ENCODE measurements around the gene RUVBL2. TPM values are rescaled to one million over a fixed set of nuclear protein-coding genes. Genes with fewer than 3 reads are reported as not detected.

Gene RUVBL2
- total and polyA plus RNA-seq, 9 donors: 11.4 to 101 (median 53.4) TPM

DNA sequence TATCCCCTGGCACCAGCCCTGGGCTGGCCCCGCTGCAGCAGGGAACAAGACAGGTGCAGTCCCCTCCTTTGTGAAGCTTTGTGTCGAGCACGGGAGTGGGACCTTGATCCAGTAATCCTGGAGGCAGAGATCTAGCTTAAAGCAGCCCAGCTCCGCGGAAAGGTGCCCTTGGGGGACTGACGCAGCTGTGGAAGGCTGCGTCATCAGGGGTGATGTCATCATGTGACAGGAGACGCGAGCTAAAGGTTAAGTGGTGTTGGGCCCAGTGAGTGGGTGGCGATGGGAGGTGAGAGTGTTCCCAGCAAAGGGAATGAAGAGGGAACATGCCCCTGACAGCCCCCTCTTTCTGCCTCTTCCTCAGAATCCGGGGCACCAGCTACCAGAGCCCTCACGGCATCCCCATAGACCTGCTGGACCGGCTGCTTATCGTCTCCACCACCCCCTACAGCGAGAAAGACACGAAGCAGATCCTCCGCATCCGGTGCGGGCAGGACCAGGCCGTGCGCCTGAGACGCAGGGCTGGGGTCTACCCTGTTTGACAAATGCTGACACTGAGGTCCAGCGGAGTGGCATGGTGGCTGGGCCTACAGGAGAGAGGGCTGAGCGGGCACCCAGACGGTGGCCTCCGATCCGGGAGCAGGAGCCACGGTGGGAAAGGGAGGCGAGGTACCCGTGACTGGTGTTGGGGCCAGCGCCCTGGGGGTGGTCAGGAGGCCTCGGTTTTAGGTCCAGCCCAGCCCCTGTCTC, 20.6 kb downstream of the RUVBL2 start:
- H3K36me3 ChIP-seq: no peaks in the 10 kb centered on the region
- TF ChIP-seq, protein P1, sequence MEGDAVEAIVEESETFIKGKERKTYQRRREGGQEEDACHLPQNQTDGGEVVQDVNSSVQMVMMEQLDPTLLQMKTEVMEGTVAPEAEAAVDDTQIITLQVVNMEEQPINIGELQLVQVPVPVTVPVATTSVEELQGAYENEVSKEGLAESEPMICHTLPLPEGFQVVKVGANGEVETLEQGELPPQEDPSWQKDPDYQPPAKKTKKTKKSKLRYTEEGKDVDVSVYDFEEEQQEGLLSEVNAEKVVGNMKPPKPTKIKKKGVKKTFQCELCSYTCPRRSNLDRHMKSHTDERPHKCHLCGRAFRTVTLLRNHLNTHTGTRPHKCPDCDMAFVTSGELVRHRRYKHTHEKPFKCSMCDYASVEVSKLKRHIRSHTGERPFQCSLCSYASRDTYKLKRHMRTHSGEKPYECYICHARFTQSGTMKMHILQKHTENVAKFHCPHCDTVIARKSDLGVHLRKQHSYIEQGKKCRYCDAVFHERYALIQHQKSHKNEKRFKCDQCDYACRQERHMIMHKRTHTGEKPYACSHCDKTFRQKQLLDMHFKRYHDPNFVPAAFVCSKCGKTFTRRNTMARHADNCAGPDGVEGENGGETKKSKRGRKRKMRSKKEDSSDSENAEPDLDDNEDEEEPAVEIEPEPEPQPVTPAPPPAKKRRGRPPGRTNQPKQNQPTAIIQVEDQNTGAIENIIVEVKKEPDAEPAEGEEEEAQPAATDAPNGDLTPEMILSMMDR (IDR thresholded peaks at IDR 0.05): no peak
- TF ChIP-seq POLR2A (IDR thresholded peaks at IDR 0.05): no peak
- TF ChIP-seq EP300 (IDR thresholded peaks at IDR 0.05): no peak
- no peaks in the 10 kb centered on the region for H3K27me3 ChIP-seq
- no peak overlapping the region for H3K27ac ChIP-seq
- intact Hi-C loops (cut with DNase I): no loop called here
- H3K9me3 ChIP-seq: no peaks in the 10 kb centered on the region
- peaks cover 6% of the 10 kb centered on the region for H3K4me1 ChIP-seq (ENCODE audit: insufficient read depth)
- DNase-seq: no peak
- 88 to 92% (median 91%) methylated on average over 32 of the region's 32 CpGs for WGBS, 3 donors
- no peak overlapping the region for H3K4me3 ChIP-seq

DNA sequence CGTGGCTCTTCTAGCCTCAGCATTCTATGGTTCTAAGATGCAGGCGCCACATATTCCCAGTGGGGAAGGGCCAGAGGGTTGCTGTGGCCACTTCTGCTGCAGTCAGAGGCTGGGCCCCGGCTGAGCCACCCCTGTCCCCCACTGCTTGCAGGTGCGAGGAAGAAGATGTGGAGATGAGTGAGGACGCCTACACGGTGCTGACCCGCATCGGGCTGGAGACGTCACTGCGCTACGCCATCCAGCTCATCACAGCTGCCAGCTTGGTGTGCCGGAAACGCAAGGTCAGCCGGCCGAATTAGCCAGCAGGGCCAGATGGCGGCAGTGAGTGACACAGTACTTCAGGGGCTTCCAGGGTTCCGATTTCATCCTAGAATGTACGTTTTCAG, 21.2 kb downstream of the RUVBL2 start:
- no peaks in the 10 kb centered on the region for H3K9me3 ChIP-seq
- 87 to 91% (median 88%) methylated on average over 18 of the region's 18 CpGs for WGBS, 3 donors
- H3K27ac ChIP-seq: no peak overlapping the region
- H3K4me3 ChIP-seq: no peak overlapping the region
- no peaks in the 10 kb centered on the region for H3K27me3 ChIP-seq
- no peak for TF ChIP-seq EP300 (IDR thresholded peaks at IDR 0.05)
- TF ChIP-seq POLR2A (IDR thresholded peaks at IDR 0.05): no peak
- TF ChIP-seq, protein P1 (IDR thresholded peaks at IDR 0.05): no peak
- H3K4me1 ChIP-seq (ENCODE audit: insufficient read depth): peaks cover 7% of the 10 kb centered on the region
- intact Hi-C loops (cut with DNase I): no loop called here
- H3K36me3 ChIP-seq: no peaks in the 10 kb centered on the region
- DNase-seq: no peak

DNA sequence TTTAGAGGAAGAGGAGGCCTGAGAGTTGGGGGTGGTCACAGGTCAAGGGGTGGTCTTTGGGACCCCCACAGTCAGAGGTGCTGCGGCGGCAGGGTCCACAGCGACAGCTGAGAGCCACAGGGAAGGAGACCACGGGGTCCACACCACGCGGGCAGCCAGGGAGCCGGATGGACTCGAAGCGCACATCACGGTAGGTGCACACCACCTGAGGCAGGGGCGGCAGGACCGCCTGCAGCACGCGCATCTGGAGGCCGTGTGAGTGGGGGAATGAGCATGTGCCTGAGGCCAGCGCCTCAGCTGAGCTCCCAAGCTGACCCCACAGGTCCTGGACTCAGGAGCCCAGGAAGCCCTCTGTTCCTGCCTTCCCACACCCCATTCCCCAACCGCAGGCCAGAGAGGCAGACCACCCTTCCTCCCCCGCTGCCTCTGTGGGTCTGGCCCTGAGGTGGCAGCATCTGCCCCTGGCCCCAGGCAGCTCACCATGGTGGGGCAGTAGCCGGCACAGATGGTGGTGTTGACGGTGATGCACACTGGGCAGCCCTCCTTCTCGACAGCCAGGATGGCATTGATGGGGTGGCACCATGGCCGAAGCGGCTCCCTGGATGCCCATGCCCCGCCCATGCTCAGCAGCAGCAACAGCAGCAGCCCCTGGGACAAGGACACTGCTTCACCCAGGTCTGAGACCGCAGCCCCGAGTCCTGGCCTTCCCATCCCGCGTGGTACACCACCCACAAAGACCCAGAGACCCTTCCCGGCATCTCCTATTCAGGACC, 22.6 kb downstream of the RUVBL2 start:
- no peak for DNase-seq
- WGBS, 3 donors: 85 to 90% (median 90%) methylated on average over 23 to 28 of the region's 29 CpGs
- Histone ChIP-seq H3K36me3 (no peaks in the 10 kb centered on the region), H3K27me3 (no peaks in the 10 kb centered on the region), H3K9me3 (no peaks in the 10 kb centered on the region), H3K4me3 (no peak overlapping the region), H3K27ac (no peak overlapping the region), H3K4me1 (ENCODE audit: insufficient read depth) (peaks cover 7% of the 10 kb centered on the region)
- intact Hi-C loops (cut with DNase I): no loop called here
- TF ChIP-seq, protein P1 (IDR thresholded peaks at IDR 0.05): no peak
- TF ChIP-seq POLR2A (IDR thresholded peaks at IDR 0.05): no peak
- no peak for TF ChIP-seq EP300 (IDR thresholded peaks at IDR 0.05)

DNA sequence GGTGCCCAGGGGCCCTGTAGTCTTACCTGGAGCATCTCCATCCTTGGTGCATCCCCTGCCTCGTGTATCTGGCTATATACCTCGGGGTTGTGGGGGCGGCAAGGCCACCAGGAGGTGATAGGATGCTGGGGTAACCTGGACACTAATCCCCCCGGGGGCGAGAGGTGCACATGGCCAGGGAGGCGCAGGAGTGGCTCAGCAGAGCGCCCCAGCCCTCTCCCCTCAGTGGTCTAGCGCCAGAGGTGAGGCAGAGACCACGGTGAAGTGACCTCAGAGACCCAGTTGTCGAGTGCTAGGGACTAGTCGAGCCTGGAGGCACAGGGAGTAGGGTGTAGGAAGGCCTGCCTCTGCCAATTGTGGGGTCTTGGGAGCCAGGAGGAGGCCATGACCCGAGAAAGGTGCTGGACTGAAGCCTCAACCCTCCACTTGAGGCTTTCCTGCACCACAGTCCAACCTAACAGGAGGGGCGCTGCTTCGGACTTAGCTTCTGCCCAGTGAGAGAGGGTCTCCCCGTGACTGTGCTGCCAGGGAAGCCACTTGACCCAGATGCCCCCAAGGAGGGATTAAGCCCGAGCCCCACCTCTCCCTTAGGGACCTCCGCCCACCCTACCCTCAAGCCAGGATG, 23.5 kb downstream of the RUVBL2 start, which contains the start of gene LHB:
TSS of gene LHB (minus strand) at position 51 of the 625 bp plus-strand sequence. CDS start at position 41, 10 bp downstream.
- H3K4me1 ChIP-seq (ENCODE audit: insufficient read depth): peaks cover 7% of the 10 kb centered on the region
- H3K27me3 ChIP-seq: no peaks in the 10 kb centered on the region
- intact Hi-C loops (cut with DNase I): no loop called here
- H3K27ac ChIP-seq: no peak within 1 kb of the TSS
- H3K36me3 ChIP-seq: no peaks in the 10 kb centered on the region
- H3K4me3 ChIP-seq: peak within 1 kb of the TSS; percentile 29
- DNase-seq: no peak
- TF ChIP-seq POLR2A (IDR thresholded peaks at IDR 0.05) (no peak), EP300 (IDR thresholded peaks at IDR 0.05) (no peak)
- TF ChIP-seq, protein P1 (IDR thresholded peaks at IDR 0.05): no peak
- no peaks in the 10 kb centered on the region for H3K9me3 ChIP-seq
- 61 to 64% (median 62%) methylated on average over 15 to 17 of the region's 17 CpGs for WGBS, 3 donors
